ENCODE results near the gene NUDT4. TPM values are rescaled to one million over a fixed set of nuclear protein-coding genes. Genes with fewer than 3 reads are reported as not detected.

The NUDT4 gene
- total and polyA plus RNA-seq, 10 of the 15 experiments (the other 5 are each of a cell fraction or from before 2014, with no cell fraction given) = 26.6 to 91.6 (median 63.1) TPM

GRCh38 chr12:93368766-93369165, 9.0 kb upstream of the NUDT4 start:
- H3K36me3 ChIP-seq (ENCODE audit: control insufficient read depth in 2 of 2, insufficient read depth in 2 of 2, low read length in 1 of 2) = no peaks in the 10 kb centered on the region
- CTCF ChIA-PET = no interaction called here
- no peak for DNase-seq (ENCODE audit: low read depth, low spot score)
- no TSS peak for BruUV-seq (replicated peaks)
- in situ Hi-C loops (cut with MboI) = no loop called here
- POLR2A ChIA-PET = no interaction called here
- no peaks in the 10 kb centered on the region for H4K20me1 ChIP-seq (ENCODE audit: control insufficient read depth, insufficient read depth)
- SMC1A ChIA-PET (ENCODE audit: uncharacterized antibody, unreplicated experiment) = interaction anchor here (0.6 to 1.4 kb wide), 2 partner anchors 45 to 262 kb away, joined by 3 read pairs; no protein-coding TSS in a partner anchor
- intact Hi-C loops (cut with micrococcal nuclease; ENCODE audit: unreplicated experiment) = no loop called here
- TF ChIP-seq SMAD5 (IDR thresholded peaks at IDR 0.05; ENCODE audit: low read depth) (no peak), SRF (IDR thresholded peaks at IDR 0.05; ENCODE audit: low read depth in 2 of 2, low read length in 2 of 2) (no peak), BMI1 (IDR thresholded peaks at IDR 0.05; ENCODE audit: borderline replicate concordance) (no peak), TCF12 (IDR thresholded peaks at IDR 0.05; ENCODE audit: low read depth, low read length) (no peak), SKIL (IDR thresholded peaks at IDR 0.05; ENCODE audit: low read depth, poor library complexity, severe bottlenecking) (no peak), RCOR1 (conservative IDR thresholded peaks at IDR 0.05; ENCODE audit: low read depth, low read length) (no peak), KDM1A (IDR thresholded peaks at IDR 0.05; ENCODE audit: borderline replicate concordance) (no peak), ZSCAN29 (IDR thresholded peaks at IDR 0.05) (no peak), NR2F1 (conservative IDR thresholded peaks at IDR 0.05) (no peak), ZNF622 (IDR thresholded peaks at IDR 0.05) (no peak), REST (IDR thresholded peaks at IDR 0.05; ENCODE audit: low read depth, low read length) (no peak), SREBF2 (IDR thresholded peaks at IDR 0.05; ENCODE audit: low read length) (no peak), ZNF24 (IDR thresholded peaks at IDR 0.05) (no peak), NR2C2 (IDR thresholded peaks at IDR 0.05; ENCODE audit: borderline replicate concordance, control insufficient read depth, insufficient read length, low read depth) (no peak), ZNF384 (IDR thresholded peaks at IDR 0.05; ENCODE audit: borderline replicate concordance, low read depth, low read length) (no peak), NFYB (IDR thresholded peaks at IDR 0.05; ENCODE audit: insufficient read depth, low read depth, low read length) (no peak), TBL1XR1 (IDR thresholded peaks at IDR 0.05; ENCODE audit: low read depth, low read length) (no peak), RELB (IDR thresholded peaks at IDR 0.05; ENCODE audit: low read depth) (no peak), SMC3 (IDR thresholded peaks at IDR 0.05; ENCODE audit: borderline replicate concordance, low read length) (no peak), YY1 (IDR thresholded peaks at IDR 0.05; ENCODE audit: low read depth, low read length) (no peak)
- no peak overlapping the region for H2AFZ ChIP-seq (ENCODE audit: control insufficient read depth, low read depth, low read length)
- peaks cover 11% of the 10 kb centered on the region for H3K4me1 ChIP-seq (ENCODE audit: control insufficient read depth, insufficient read depth, low read length)
- RAD21 ChIA-PET (ENCODE audit: unreplicated experiment) = no interaction called here
- H3K9ac ChIP-seq (ENCODE audit: control insufficient read depth, insufficient read depth, low read length) = no peak overlapping the region
- 96% methylated on average over 3 of the region's 3 CpGs for WGBS (ENCODE audit: insufficient coverage, insufficient replicate concordance, low lambda C conversion rate, missing lambda C conversion rate)
- no peak overlapping the region for H3K4me3 ChIP-seq
- no peak overlapping the region for H3K27ac ChIP-seq (ENCODE audit: control insufficient read depth, insufficient read depth)
- H3K27me3 ChIP-seq (replicated peaks in 1 of 2; ENCODE audit: control insufficient read depth in 2 of 2, insufficient read depth in 2 of 2, low read length in 1 of 2) = no peaks in the 10 kb centered on the region
- no peaks in the 10 kb centered on the region; the same call in 1 of the 2 replicates for H3K79me2 ChIP-seq (ENCODE audit: control insufficient read depth, insufficient read depth, low read length)
- FAIRE-seq = no peak
- no peak for ATAC-seq
- H3K9me3 ChIP-seq (replicated peaks; ENCODE audit: control insufficient read depth, insufficient read depth, low read length) = no peaks in the 10 kb centered on the region
- H3K4me2 ChIP-seq (ENCODE audit: control insufficient read depth, insufficient read depth) = no peak overlapping the region

Measured in GM12878 (cell line).